ENCODE measurements around the gene PLD2.

PLD2 gene, protein sequence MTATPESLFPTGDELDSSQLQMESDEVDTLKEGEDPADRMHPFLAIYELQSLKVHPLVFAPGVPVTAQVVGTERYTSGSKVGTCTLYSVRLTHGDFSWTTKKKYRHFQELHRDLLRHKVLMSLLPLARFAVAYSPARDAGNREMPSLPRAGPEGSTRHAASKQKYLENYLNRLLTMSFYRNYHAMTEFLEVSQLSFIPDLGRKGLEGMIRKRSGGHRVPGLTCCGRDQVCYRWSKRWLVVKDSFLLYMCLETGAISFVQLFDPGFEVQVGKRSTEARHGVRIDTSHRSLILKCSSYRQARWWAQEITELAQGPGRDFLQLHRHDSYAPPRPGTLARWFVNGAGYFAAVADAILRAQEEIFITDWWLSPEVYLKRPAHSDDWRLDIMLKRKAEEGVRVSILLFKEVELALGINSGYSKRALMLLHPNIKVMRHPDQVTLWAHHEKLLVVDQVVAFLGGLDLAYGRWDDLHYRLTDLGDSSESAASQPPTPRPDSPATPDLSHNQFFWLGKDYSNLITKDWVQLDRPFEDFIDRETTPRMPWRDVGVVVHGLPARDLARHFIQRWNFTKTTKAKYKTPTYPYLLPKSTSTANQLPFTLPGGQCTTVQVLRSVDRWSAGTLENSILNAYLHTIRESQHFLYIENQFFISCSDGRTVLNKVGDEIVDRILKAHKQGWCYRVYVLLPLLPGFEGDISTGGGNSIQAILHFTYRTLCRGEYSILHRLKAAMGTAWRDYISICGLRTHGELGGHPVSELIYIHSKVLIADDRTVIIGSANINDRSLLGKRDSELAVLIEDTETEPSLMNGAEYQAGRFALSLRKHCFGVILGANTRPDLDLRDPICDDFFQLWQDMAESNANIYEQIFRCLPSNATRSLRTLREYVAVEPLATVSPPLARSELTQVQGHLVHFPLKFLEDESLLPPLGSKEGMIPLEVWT

DNA sequence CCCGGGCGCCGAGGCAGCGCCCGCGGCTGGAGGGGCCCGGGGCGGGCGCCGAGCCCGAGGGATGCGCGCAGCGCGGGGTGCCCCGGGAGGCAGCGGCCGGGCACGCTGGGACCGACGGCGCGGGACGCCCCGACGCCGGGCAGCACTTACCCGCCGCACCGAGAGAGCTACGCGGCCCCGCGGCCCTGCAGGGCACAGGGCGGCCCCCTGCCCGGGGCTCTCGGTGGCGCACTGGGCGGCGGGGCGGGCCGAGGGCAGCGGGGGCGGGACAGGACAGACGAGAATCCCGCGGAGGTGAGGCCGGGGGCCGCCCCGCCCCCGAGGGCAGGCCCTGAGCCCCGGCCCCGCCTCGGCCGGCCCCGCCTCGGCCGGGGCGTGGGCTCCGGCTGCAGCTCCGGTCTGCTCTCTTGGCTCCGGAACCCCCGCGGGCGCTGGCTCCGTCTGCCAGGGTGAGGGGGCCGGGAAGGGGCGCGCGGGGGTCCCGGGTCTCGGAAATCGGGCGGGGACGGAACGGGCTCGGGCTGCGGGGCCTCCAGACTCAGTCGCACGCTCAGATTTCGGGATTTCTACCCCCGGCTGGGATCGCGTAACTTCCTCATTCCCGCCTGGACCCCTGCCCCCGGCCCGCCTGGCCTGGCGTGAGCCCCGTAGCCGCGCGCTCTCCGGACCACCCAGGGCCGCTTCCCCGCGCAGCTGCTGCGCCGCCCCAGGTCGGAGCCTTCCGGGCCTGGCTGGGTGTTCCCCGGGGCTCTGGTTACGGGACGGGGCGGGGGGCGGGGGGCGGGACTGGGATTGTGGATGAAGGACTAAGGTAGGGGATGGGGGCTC, at the start of gene PLD2:
PLD2 (plus strand) TSS at position 376 of the 828 bp plus-strand sequence. CDS start 621 bp downstream, outside the sequence.
- peak; percentile 65 to 86 for DNase-seq (ENCODE audit: low read depth in 2 of 2)

DNA sequence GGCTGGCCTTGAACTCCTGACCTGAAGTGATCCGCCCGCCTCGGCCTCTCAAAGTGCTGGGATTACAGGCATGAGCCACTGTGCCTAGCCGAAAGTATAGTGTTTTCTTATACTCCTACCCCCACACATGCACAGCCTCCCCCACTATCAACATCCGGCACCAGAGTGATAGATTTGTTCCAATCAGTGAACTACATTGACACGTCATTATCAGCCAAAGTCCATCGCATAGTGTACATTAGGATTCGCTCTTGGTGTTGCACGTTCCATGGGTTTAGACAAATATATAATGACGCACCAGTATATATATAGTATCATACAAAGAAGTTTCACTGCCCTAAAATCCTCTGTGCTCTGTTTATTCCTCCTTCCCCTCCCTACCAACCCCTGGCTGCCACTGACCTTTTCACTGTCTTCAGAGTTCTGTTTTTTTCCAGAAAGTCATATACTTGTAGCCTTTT, 47.1 kb upstream of the PLD2 start:
- DNase-seq (ENCODE audit: low read depth in 2 of 2), result no peak

DNA sequence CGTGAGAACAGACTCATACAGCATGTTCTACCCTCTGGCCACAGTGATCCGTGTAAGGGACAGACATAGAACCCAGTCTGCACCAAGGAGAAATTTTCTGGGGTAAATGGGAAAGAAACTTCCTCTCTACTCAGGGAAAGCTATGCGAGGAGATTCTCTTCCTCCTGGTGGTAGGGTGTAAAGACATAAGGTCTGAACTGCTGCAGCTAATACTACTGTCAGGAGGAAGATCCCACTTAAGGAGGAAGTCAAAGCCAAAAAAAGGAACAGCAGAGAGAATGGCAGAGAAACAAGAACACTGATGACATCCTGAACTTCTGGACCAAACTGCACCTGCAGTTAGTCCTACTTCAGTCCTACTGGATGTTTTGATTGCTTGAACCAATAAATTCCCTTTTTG, 42.4 kb upstream of the PLD2 start:
- no peak for DNase-seq (ENCODE audit: low read depth in 2 of 2)

DNA sequence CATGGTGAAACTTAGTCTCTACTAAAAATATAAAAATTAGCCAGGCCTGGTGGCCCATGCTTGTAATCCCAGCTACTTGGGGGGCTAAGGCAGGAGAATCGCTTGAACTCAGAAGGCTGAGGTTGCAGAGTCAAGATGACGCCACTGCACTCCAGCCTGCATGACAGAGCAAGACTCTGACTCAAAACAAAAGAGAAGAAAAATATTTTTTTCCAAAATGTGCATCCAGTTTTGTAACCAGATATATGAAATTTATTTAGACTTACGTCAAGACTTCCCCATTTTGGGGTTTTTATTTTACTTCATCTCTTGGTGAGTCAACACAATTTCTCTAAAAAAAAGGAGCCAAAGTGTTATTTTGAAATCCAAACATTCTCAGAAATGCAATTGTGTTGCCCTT, 40.8 kb upstream of the PLD2 start:
- no peak for DNase-seq (ENCODE audit: low read depth in 2 of 2)

DNA sequence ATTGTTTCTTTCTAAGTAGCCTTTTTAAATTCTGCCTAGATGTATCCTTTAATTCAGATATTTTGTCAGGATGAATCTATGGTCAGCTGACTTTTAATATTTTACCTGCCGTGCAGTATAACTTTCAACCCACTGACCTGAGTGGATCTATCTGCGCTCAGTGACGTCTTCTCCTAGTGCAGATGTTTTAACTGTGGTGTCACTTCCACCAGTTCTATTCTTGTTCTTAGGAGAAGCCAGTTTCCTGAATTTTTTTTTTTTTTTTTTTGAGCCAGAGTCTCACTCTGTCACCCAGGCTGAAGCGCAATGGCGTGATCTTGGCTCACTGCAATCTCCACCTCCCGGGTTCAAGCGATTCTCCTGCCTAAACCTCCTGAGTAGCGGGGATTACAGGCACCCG, 40.2 kb upstream of the PLD2 start:
- DNase-seq (ENCODE audit: low read depth in 2 of 2), result no peak

DNA sequence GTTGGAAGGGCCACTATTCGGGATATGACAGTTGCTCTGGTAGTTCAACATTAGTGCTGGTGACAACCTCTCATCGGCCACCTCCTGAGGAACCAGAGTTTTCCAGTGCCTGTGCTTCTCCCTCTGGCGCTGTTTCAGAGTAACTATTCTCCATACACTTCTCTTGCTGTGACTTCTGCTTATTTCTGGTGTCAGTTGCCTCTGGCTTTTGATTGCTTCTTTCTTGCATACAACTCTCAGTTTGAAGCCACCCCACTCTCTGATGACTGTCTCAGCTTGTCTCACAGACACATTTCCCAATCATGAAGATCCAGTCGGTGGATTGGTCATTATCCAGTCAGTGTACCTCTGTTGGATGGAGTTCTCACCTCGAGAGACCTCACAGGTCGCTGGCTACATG, 38.7 kb upstream of the PLD2 start:
- no peak for DNase-seq (ENCODE audit: low read depth in 2 of 2)

DNA sequence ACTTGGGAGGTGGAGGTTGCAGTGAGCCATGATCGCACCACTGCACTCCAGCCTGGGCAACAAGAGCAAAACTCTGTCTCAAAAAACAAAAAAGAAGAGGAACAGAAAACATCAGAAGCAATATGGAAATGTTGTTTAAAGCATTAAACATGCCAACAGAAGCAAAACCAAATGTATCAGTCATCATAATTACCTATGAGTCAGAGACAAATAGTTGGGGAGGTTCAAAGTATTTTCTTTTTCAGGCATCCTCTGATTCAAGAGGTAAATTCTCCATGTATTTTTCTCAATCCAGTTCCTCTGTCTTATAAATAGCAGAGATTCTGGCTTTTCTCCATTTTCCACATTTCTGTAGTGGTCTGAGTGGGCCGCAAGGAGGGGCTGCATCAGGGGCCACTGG, 37.3 kb upstream of the PLD2 start:
- DNase-seq (ENCODE audit: low read depth in 2 of 2), result no peak

DNA sequence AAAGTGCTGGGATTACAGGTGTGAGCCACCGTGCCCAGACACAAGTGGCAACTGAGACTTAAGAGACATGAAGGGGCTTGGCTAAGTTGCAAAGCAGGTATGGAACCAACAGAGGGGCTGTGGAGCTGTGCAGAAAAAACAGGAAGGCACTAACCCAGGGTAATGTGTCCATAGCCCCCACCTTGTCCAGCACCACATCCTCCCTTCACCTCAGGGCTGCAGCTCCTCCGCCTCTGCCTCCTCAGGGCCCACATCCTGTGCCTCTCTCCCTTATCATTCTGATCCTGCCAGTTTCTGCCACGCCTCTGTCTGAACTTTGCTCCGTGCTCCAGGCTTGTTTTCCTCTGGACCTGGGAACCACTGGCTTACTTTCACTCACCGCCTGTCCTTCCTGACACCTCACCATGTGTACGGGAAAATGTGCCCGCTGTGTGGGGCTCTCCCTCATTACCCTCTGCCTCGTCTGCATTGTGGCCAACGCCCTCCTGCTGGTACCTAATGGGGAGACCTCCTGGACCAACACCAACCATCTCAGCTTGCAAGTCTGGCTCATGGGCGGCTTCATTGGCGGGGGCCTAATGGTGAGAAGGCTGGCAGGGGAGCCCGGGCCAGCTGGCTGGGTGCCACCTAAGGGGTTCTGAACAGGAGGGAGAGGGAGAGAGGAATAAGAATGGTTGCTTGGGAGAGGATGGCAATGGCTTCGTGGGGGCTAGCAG, 35.3 kb upstream of the PLD2 start, which contains the start of gene TM4SF5:
TM4SF5 (plus strand) TSS at position 368 of the 716 bp plus-strand sequence; CDS start at position 405, 37 bp downstream.
- DNase-seq (ENCODE audit: low read depth in 2 of 2), result no peak

DNA sequence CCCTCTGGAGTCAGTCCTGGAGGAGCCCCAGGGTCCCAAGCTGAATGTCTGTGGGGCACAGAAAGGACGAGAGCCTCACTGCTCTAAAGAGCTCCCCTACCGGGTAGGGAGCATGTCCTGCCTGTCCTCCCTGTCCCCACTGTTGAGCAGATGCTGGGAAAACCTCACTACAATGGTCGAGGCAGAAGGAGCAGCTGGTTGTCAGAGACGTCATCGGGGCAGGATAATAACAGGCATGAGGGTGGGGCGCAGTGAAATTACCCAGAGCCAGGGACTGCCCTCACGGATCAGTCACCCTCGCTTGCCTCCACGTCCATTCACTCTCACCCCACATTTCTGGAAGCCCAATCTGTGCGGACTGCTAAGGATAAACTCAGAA, 34.7 kb upstream of the PLD2 start:
- DNase-seq (ENCODE audit: low read depth in 2 of 2), result no peak

DNA sequence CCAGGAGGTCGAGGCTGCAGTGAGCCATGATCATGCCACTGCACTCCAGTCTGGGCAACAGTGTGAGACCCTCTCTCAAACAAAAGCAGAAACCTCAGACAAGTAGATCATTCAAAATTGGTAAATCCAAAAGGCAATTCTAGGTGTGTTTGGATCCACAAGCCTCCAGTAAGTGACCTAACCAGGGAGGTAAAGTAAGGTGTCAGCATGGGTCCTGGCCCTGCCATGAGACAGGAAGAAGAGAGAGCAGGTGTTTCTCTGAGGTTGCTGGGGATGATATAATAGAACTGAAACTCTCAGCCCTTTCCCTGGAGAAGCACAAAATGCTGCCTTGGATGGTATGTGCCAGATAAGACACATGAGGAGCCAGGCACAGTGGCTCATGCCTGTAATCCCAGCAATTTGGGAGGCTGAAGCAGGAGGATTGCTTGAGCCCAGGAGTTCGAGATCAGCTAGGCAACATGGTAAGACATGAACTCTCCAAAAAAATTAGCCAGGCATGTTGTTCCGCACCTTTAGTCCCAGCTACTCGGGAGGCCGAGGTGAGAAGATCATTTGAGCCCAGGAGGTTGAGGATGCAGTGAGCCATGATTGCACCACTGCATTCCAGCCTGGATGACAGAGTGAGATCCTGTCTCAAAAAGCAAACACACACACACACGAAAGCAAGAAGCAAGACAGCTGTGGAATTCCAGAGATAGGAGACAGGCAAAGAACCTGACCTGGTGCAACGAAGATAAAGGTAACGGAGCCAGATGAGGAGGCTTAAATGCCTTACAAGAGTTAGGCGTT, 28.8 kb upstream of the PLD2 start:
- DNase-seq (ENCODE audit: low read depth in 2 of 2), result no peak

DNA sequence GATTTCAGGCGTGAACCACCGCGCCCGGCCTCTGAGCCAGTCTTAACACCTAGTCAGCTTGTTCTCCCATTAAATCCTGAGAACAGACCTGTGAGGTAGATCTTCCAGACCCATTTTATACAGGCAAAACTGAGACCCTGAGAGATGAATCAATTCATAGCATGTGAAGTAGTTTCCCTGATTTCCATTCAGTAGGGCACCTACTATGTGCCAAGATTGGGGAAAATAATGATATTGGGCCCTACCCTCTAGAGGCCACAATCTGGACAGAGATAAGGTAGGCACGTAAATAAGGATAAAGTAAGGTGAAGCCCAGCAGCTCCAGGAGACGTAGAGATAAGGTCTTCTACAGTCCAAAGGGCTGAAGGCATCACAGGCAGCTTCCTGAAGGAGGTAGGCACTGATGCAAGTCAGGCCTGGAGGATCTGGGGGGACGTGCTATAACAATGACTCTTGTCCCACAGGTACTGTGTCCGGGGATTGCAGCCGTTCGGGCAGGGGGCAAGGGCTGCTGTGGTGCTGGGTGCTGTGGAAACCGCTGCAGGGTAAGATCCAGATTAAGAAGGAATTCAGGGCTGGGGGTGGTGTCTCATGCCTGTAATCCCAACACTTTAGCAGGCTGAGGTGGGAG, 26.5 kb upstream of the PLD2 start:
- DNase-seq (ENCODE audit: low read depth in 2 of 2), result no peak

DNA sequence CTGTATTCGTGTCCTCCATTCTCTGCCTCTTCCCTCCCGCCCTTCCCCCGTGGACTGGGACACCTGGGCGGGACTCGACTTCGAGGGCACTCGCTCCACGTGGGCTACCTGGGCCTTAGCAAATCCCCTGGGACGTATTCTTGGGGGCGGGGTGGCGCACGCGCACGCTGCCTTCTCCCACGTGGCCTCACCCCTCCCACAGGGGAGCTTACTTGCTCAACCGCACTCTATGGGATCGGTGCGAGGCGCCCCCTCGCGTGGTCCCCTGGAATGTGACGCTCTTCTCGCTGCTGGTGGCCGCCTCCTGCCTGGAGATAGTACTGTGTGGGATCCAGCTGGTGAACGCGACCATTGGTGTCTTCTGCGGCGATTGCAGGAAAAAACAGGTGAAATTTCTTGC, 24.3 kb upstream of the PLD2 start:
- no peak for DNase-seq (ENCODE audit: low read depth in 2 of 2)

DNA sequence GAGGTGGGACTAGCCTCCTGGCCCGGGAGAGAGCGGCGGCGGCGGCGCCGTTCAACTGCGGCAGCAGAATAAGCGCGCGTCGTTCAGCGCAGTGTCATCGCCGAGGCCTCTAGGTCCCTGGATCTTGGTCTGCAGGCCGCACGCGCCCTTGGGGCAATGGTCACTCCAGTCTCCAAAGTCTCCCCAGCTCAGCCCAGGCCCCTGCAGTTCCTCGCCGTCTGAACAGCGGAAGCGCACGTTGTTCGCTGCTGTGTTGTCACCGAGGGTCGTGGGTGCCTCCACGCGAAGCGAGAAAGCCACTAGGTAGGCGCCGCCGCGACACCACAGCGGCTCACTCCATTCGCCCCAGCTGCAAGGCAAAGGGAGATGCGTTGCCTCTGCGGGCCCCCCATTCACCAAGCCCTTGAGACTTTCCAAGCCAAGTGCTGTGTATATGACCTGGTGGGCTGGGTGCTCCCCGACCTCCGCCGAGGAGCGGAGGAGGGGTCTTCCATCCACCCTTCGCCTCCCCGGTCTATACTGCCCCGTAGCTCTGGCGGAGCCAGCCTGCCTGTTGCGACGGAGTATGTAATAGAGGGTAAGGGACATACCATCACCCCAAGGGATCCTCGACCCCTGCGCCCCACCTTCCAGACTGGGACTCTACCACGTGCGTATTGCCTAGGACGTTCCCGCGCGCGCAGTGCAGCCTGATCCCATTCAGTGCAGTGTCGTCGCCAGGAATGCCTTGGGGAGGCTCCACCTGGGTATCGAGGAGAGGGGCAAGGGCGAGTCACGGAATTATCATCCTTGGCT, 21.4 kb upstream of the PLD2 start:
- DNase-seq (ENCODE audit: low read depth in 2 of 2), result no peak

DNA sequence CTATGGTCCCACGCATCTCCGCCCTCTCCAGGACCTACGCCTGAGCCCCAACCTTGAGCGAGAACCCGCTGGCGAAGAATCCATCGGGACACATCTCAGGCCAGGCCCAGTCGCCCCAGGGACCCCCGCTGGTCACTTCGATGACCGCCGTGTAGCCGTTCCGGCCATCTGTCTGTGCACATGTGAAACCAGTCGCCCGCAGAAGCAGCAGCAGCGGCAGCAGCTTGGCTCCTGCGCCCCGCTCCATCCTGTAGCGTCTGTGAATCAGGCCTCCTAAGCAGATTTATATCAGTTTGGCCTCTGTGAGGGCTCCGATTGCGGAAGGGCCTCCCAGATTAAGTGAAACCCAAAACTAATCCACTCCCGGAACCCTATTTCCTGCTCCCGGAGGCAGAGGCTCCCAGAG, 20.8 kb upstream of the PLD2 start, which contains the start of gene VMO1:
VMO1 (minus strand) TSS at position 259 of the 406 bp plus-strand sequence; CDS start at position 247, 12 bp downstream.
- DNase-seq (ENCODE audit: low read depth in 2 of 2), result no peak

DNA sequence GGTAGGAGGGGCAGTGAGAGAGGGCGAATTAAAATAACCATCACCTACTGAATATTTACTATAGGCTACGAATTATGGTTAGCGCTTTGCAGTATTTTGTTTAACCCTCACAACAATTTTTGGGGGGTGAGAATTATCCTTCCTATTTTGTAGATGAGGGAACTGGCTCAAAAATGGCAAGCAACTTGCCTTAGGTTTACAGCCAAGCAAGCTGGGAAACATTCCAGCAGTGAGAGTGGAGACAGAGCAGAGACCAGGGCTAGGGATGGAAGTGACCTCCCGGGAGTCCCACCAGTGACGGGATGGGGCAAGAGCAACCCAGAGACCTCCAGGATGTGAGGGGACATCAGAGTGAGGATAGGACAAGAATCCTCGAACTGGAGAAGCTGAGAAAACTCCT, 20.4 kb upstream of the PLD2 start:
- DNase-seq (ENCODE audit: low read depth in 2 of 2), result no peak

DNA sequence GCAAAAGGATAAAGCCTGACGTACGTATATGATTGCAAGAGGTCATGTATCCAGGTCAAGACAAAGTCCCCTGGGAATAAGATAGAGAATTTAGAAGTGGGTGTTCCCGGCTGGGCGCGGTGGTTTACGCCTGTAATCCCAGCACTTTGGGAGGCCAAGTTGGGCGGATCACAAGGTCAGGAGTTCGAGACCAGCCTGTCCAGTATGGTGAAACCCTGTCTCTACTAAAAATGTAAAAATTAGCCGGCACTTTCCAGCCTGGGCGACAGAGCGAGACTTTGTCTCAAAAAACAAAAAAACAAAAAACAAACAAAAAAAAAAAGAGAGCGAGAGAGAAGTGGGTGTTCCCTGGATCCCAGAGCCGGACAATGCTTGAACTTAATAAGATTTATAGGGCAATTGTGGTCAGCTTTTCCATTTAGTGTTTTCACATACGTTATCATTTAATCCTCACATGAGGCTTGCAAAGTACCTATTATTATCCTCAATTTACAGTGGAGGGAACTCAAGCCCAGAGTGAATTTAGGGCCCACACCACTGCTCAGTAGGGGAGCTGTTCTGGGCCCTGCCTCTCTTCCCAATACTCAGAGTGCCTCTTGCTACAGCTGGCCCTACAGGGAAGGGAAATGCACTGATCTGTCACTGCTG, 18.7 kb upstream of the PLD2 start:
- no peak for DNase-seq (ENCODE audit: low read depth in 2 of 2)

DNA sequence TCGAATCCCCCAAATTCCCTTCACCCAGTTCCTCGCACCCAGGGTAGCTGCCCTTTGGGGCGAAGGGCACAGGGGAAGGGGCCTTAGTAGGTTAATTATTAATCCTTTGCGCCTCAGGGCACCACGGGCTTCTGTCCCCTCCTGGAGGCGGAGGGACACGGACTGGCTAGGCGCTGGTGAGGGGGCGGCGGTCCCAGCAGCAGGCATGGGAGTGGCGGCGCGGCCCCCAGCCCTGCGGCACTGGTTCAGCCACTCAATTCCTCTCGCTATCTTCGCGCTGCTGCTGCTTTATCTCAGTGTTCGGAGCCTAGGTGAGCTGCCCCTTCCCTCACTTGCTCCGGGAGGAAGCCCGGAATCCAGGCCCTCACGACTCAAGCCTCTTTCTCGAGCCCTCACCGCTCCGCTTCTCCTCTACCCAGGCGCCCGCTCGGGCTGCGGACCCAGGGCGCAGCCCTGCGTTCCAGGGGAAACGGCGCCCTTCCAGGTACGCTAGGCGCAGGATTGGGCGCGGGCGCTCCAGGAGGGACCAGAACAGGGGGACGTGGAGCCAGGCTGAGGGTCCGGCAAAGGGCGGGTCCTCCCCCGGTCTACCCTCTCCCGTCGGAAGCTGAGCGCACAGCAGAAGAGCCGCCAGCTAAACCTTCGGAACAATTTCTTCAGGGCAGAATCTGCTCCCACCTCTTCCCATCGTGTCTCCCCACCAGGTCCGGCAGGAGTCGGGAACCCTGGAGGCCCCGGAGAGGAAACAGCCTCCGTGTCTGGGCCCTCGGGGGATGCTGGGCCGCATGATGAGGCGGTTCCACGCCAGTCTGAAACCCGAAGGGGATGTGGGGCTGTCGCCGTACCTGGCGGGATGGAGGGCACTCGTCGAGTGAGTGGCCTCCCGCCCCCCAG, 17.9 kb upstream of the PLD2 start, which contains the start of gene GLTPD2:
GLTPD2 (plus strand) TSS at position 158 of the 894 bp plus-strand sequence; CDS start at position 206, 48 bp downstream.
- no peak for DNase-seq (ENCODE audit: low read depth in 2 of 2)
